B cell (primary cell): Measurements from ENCODE around the gene NSUN7.

Experiments used
- EZH2 ChIP-seq: IDR thresholded peaks from 2 replicates; pipeline ENCODE4 v1.6.1; 2012; ENCODE audit warnings: borderline replicate concordance, low read depth, mild to moderate bottlenecking, moderate library complexity, low read length; ENCODE audit not compliant: insufficient read depth, poor library complexity, severe bottlenecking
- TF ChIP-seq, protein P1 (sequence below): fragments of 200-600 bp; IDR thresholded peaks from one replicate; pipeline ENCODE4 v1.8.0; 2022; ENCODE audit warnings: antibody characterized with exemption, mild to moderate bottlenecking

DNA sequence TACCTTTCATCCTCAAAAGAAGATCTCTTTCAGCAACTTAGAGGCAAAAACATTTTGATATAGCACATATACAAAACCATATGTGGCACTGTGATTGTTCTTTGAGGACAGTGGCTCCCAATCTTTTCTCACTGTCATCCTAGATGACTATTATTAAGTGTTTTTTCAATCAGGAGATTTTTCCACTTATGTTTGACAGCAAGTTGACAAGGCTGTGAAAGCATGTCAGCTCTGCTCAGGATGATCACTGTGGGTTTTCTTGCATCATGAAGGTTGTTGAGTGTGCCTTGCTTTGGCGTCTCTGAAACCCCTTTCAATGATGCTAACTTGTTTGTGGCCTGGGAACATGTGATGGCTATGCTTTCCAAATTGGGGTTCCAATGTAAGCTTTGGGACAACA is 20.2 kb upstream of the NSUN7 start:
- TF ChIP-seq, protein P1, sequence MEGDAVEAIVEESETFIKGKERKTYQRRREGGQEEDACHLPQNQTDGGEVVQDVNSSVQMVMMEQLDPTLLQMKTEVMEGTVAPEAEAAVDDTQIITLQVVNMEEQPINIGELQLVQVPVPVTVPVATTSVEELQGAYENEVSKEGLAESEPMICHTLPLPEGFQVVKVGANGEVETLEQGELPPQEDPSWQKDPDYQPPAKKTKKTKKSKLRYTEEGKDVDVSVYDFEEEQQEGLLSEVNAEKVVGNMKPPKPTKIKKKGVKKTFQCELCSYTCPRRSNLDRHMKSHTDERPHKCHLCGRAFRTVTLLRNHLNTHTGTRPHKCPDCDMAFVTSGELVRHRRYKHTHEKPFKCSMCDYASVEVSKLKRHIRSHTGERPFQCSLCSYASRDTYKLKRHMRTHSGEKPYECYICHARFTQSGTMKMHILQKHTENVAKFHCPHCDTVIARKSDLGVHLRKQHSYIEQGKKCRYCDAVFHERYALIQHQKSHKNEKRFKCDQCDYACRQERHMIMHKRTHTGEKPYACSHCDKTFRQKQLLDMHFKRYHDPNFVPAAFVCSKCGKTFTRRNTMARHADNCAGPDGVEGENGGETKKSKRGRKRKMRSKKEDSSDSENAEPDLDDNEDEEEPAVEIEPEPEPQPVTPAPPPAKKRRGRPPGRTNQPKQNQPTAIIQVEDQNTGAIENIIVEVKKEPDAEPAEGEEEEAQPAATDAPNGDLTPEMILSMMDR: no peak
- no peak for TF ChIP-seq EZH2
